ENCODE results near the gene UNCX. TPM values are rescaled to one million over a fixed set of nuclear protein-coding genes. Genes with fewer than 3 reads are reported as not detected.

Gene UNCX
- total RNA-seq, 1 experiment from 2014 or later, result not detected

DNA sequence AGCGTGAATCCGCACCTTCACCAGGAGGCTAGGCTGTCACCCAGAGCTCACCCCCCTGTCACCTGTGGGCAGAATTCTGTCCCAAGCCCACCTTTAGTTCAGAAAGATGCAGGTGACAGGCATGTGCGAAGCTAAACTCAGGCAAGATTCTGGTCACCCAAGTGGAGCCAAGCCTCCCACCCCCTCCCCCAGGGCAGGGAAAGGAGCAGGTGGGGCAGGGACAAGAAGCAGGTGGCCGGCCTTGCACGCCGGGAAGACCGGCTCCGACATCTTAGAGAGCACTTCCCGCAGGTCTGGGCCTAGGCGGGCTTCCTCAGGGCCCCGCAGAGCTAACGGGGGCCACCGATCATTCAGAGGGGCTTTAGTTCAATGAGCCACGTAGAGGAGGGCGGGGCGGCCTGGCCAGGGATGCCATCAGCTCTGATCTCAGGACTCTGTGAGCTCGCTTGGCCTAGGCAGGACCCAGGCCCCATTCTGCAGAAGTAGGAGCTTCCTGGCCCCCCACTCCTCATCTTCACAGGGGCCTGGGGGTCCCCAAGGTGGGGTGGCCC is 19.9 kb downstream of the UNCX start:
- no peak for ATAC-seq
- POLR2A ChIA-PET, result no interaction called here
- Histone ChIP-seq H3K27me3 (ENCODE audit: insufficient read depth, low read length) (no peaks in the 10 kb centered on the region), H2AFZ (ENCODE audit: low read depth, low read length, poor library complexity, severe bottlenecking) (no peak overlapping the region), H4K20me1 (ENCODE audit: insufficient read depth) (no peaks in the 10 kb centered on the region), H3K36me3 (ENCODE audit: control insufficient read depth in 1 of 2, insufficient read depth in 2 of 2, low read length in 2 of 2) (no peaks in the 10 kb centered on the region), H3K4me2 (ENCODE audit: low read length) (no peak overlapping the region), H3K9ac (ENCODE audit: low read length) (no peak overlapping the region), H3K9me3 (ENCODE audit: control insufficient read depth in 1 of 2, insufficient read depth in 1 of 2, low read depth in 1 of 2, low read length in 2 of 2) (no peaks in the 10 kb centered on the region), H3K4me1 (ENCODE audit: control insufficient read depth in 1 of 2, insufficient read depth in 2 of 2, low read length in 2 of 2) (no peaks in the 10 kb centered on the region), H3K9me2 (ENCODE audit: insufficient read depth) (no peaks in the 10 kb centered on the region), H3K79me2 (ENCODE audit: insufficient read depth, low read length) (no peaks in the 10 kb centered on the region), H3K4me3 (replicated peaks in 1 of 2; ENCODE audit: low read depth in 1 of 2, low read length in 2 of 2) (no peak overlapping the region), H3K27ac (ENCODE audit: low read depth, low read length) (no peak overlapping the region)
- DNase-seq (ENCODE audit: low read depth, low spot score), result no peak
- BruUV-seq (replicated peaks), result no TSS peak
- intact Hi-C loops (cut with micrococcal nuclease), result no loop called here
- no peak for TF ChIP-seq SRF (IDR thresholded peaks at IDR 0.05; ENCODE audit: low read depth)
- TF ChIP-seq YY1 (IDR thresholded peaks at IDR 0.05; ENCODE audit: extremely low read depth, insufficient replicate concordance, low read depth, low read length), result no peak
- TF ChIP-seq, protein P1, sequence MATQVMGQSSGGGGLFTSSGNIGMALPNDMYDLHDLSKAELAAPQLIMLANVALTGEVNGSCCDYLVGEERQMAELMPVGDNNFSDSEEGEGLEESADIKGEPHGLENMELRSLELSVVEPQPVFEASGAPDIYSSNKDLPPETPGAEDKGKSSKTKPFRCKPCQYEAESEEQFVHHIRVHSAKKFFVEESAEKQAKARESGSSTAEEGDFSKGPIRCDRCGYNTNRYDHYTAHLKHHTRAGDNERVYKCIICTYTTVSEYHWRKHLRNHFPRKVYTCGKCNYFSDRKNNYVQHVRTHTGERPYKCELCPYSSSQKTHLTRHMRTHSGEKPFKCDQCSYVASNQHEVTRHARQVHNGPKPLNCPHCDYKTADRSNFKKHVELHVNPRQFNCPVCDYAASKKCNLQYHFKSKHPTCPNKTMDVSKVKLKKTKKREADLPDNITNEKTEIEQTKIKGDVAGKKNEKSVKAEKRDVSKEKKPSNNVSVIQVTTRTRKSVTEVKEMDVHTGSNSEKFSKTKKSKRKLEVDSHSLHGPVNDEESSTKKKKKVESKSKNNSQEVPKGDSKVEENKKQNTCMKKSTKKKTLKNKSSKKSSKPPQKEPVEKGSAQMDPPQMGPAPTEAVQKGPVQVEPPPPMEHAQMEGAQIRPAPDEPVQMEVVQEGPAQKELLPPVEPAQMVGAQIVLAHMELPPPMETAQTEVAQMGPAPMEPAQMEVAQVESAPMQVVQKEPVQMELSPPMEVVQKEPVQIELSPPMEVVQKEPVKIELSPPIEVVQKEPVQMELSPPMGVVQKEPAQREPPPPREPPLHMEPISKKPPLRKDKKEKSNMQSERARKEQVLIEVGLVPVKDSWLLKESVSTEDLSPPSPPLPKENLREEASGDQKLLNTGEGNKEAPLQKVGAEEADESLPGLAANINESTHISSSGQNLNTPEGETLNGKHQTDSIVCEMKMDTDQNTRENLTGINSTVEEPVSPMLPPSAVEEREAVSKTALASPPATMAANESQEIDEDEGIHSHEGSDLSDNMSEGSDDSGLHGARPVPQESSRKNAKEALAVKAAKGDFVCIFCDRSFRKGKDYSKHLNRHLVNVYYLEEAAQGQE (IDR thresholded peaks at IDR 0.05; ENCODE audit: low read depth), result no peak
- TF ChIP-seq FOSL1 (IDR thresholded peaks at IDR 0.05; ENCODE audit: low read depth), result no peak
- no peak for TF ChIP-seq JUND (IDR thresholded peaks at IDR 0.05)
- TF ChIP-seq EZH2 (IDR thresholded peaks at IDR 0.05), result no peak
- no peak for TF ChIP-seq RAD21 (IDR thresholded peaks at IDR 0.05; ENCODE audit: low read depth)
- TF ChIP-seq, protein P2, sequence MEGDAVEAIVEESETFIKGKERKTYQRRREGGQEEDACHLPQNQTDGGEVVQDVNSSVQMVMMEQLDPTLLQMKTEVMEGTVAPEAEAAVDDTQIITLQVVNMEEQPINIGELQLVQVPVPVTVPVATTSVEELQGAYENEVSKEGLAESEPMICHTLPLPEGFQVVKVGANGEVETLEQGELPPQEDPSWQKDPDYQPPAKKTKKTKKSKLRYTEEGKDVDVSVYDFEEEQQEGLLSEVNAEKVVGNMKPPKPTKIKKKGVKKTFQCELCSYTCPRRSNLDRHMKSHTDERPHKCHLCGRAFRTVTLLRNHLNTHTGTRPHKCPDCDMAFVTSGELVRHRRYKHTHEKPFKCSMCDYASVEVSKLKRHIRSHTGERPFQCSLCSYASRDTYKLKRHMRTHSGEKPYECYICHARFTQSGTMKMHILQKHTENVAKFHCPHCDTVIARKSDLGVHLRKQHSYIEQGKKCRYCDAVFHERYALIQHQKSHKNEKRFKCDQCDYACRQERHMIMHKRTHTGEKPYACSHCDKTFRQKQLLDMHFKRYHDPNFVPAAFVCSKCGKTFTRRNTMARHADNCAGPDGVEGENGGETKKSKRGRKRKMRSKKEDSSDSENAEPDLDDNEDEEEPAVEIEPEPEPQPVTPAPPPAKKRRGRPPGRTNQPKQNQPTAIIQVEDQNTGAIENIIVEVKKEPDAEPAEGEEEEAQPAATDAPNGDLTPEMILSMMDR (IDR thresholded peaks at IDR 0.05 in 2 of 3, conservative IDR thresholded peaks at IDR 0.05 in 1 of 3; ENCODE audit: borderline replicate concordance in 1 of 3, insufficient read depth in 1 of 3, low read depth in 2 of 3, low read length in 2 of 3), result no peak
- TF ChIP-seq ZNF274 (IDR thresholded peaks at IDR 0.05; ENCODE audit: low read depth, low read length), result no peak
- TF ChIP-seq EZH2phosphoT487 (IDR thresholded peaks at IDR 0.05; ENCODE audit: borderline replicate concordance), result no peak
- TF ChIP-seq POLR2A (IDR thresholded peaks at IDR 0.05; ENCODE audit: borderline replicate concordance, extremely low read depth, insufficient read depth, insufficient read length), result no peak
- no peak for TF ChIP-seq ELF1 (IDR thresholded peaks at IDR 0.05; ENCODE audit: borderline replicate concordance, low read depth)
- TF ChIP-seq SIN3A (IDR thresholded peaks at IDR 0.05; ENCODE audit: low read depth), result no peak
- TF ChIP-seq TCF7L2 (IDR thresholded peaks at IDR 0.05; ENCODE audit: borderline replicate concordance, extremely low read depth, insufficient read depth, insufficient read length), result no peak
- TF ChIP-seq ZFX (IDR thresholded peaks at IDR 0.05), result no peak
- TF ChIP-seq, protein P3, sequence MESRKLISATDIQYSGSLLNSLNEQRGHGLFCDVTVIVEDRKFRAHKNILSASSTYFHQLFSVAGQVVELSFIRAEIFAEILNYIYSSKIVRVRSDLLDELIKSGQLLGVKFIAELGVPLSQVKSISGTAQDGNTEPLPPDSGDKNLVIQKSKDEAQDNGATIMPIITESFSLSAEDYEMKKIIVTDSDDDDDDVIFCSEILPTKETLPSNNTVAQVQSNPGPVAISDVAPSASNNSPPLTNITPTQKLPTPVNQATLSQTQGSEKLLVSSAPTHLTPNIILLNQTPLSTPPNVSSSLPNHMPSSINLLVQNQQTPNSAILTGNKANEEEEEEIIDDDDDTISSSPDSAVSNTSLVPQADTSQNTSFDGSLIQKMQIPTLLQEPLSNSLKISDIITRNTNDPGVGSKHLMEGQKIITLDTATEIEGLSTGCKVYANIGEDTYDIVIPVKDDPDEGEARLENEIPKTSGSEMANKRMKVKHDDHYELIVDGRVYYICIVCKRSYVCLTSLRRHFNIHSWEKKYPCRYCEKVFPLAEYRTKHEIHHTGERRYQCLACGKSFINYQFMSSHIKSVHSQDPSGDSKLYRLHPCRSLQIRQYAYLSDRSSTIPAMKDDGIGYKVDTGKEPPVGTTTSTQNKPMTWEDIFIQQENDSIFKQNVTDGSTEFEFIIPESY (IDR thresholded peaks at IDR 0.05; ENCODE audit: extremely low read depth, insufficient replicate concordance, low read length), result no peak
- TF ChIP-seq, protein P4, sequence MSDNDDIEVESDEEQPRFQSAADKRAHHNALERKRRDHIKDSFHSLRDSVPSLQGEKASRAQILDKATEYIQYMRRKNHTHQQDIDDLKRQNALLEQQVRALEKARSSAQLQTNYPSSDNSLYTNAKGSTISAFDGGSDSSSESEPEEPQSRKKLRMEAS (IDR thresholded peaks at IDR 0.05), result no peak
- no peak for TF ChIP-seq POLR2AphosphoS5 (IDR thresholded peaks at IDR 0.05; ENCODE audit: low read depth, low read length)
- RAD21 ChIA-PET (ENCODE audit: low non-redundant PET in 1 of 2, low total read pairs in 2 of 2, uncharacterized antibody in 2 of 2, unreplicated experiment in 2 of 2), result no interaction called here
- CTCF ChIA-PET, result no interaction called here

Measured in HCT116 (cell line).